WI38 (cell line): Measurements from ENCODE around the gene ATP2B3.

ENCODE experiments used
- H3K4me3 ChIP-seq: 2 replicates; pipeline ENCODE4 v1.5.1; 2011; ENCODE audit warnings: low read depth, mild to moderate bottlenecking, control low read depth, low read length
- TF ChIP-seq, protein P1 (sequence below): IDR thresholded peaks from 2 replicates; pipeline ENCODE4 v1.5.1; 2012; ENCODE audit warnings: low read depth, mild to moderate bottlenecking, control low read depth, low read length

The ATP2B3 gene

DNA sequence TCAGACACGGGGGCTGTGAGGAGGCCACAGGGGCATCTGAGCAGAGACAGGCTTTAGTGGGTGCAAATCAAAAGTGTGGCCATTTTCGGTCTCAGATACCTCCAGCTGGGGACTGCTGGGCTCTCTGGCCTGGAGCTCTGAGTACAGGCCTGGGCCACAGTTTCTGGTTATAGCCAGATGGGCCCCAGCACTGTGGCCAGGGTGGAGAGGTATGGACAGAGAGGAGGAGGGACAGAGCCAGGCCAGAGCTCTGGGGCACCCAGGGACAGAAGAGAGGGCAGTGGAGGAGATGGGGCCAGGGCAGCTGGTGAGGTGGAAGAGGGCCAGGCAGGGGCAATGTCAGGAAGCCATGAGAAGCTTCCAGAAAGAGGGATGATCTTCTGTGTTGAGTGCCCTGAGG lies 61.4 kb downstream of the ATP2B3 start:
- TF ChIP-seq, protein P1, sequence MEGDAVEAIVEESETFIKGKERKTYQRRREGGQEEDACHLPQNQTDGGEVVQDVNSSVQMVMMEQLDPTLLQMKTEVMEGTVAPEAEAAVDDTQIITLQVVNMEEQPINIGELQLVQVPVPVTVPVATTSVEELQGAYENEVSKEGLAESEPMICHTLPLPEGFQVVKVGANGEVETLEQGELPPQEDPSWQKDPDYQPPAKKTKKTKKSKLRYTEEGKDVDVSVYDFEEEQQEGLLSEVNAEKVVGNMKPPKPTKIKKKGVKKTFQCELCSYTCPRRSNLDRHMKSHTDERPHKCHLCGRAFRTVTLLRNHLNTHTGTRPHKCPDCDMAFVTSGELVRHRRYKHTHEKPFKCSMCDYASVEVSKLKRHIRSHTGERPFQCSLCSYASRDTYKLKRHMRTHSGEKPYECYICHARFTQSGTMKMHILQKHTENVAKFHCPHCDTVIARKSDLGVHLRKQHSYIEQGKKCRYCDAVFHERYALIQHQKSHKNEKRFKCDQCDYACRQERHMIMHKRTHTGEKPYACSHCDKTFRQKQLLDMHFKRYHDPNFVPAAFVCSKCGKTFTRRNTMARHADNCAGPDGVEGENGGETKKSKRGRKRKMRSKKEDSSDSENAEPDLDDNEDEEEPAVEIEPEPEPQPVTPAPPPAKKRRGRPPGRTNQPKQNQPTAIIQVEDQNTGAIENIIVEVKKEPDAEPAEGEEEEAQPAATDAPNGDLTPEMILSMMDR, result no peak

DNA sequence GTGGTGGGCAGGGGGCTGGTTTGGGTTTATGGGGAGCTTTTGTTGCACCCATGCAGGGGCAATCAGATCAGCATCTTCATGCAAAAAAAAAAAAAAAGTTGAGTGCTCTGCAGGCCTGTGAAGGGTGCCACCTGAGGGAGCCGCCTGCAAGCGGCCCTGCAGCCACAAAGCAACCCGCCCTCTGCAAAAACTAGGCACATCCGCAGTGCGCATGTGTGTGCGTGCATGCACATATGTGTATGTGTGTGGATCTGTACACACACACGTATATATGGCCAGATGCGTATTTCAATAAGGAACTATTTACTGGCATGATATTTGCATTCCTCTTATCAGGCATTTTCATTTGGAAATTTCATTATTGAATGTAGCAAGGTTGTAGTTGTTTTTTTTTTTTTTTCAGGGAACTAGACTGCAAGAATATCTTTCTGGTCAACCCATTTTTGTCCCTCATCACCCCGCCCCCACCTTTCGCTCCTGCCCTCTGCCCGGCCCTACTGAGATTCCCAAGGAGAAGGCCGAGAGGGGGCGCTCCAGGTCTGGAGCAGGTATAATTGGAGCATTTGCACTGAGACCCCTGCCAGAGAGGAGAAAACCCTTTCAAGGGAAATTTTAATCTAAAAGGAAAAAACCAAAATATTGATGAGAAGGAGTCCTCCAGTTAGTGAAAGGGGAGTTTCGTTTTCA lies 63.4 kb downstream of the ATP2B3 start:
- no peak overlapping the region for H3K4me3 ChIP-seq
- TF ChIP-seq, protein P1, result no peak

More for the DNA sequence above, 61.4 kb downstream of the ATP2B3 start:
- H3K4me3 ChIP-seq, result no peak overlapping the region

- TF ChIP-seq, protein P1, result no peak
- no peak overlapping the region for H3K4me3 ChIP-seq
These were observed 65.5 kb downstream of the ATP2B3 start for GRCh38 chrX:153582896-153583295.

DNA sequence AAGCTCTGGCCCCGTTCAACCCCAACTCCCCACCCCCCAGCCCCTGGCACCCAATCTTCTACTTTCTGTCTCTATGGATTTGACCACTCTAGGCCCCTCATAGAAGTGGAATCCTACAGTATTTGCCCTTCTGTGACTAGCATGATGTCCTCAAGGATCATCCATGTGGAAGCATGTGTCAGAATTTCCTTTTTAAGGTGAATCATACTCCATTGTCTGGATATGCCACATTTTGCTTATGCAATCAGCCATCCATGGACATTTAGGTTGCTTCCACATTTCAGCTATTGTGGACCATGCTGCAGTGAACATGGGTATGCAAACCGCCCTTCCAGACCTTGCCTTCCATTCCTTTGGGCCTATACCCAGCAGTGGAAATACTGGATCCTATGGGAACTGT lies 66.0 kb downstream of the ATP2B3 start:
- H3K4me3 ChIP-seq, result no peak overlapping the region
- TF ChIP-seq, protein P1, result no peak

DNA sequence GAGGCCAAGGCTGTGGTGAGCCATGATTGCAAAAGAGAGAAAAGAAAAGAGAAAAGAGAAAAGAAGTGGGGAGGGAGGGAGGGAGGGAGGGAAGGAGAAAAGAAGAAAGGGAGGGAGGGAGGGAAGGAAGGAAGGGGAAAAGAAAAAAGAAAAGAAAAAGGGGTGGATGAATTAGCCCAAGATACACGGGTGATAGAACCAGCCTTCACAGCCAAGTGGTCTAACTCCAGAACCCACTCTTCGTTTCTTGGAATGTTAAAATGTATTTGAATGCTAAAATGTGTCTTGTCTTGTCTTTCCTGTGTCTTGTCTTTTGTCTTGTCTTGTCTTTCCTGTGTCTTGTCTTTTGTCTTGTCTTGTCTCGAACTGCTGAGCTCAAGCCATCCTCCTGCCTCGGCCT lies 68.4 kb downstream of the ATP2B3 start:
- TF ChIP-seq, protein P1, result no peak

DNA sequence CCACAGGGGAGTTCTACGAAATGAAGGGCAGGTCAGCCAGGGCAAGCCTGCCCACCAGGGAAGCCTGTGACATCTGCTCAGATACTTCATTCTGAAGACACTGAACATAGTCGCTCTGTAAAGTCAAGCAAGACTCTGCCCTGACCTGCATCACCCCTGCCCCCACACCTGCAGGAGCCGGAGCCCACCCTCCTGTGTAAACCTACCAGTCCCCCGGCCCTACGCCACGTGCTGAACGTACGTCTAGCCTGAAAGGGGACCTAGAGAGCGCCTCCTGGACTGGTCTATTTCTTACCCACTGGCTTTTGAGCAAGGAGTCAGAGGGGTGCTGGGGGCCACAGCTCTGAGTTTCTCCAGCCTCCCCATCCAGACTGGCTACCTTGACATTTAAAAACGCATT lies 69.9 kb downstream of the ATP2B3 start:
- TF ChIP-seq, protein P1, result no peak
- H3K4me3 ChIP-seq, result no peak overlapping the region

More for the DNA sequence above, 68.4 kb downstream of the ATP2B3 start:
- no peak overlapping the region for H3K4me3 ChIP-seq

- H3K4me3 ChIP-seq, result no peak overlapping the region
- TF ChIP-seq, protein P1, result no peak
These were observed 70.8 kb downstream of the ATP2B3 start for GRCh38 chrX:153588021-153588781.
